Mesothelial cell of epicardium (in vitro differentiated cells): ENCODE data around the gene AUTS2. TPM values are rescaled to one million over a fixed set of nuclear protein-coding genes. Genes with fewer than 3 reads are reported as not detected.
"Not testable (repeated sequence)": the region's sequence is repeated elsewhere in the genome, so short reads cannot be mapped to it uniquely, and the experiment has no call there.

Source experiments
- DNase-seq, 2 experiments: peaks; one replicate each; pipeline ENCODE4 v3.0.0; 2021; ENCODE audit warnings: low spot score in 2 of 2; ENCODE audit not compliant: unreplicated experiment in 2 of 2
- H3K27ac Mint-ChIP-seq: 2 replicates; pipeline ENCODE4 v1.8.0; 2021; ENCODE audit warnings: mixed read lengths
- H3K27me3 Mint-ChIP-seq: 2 replicates; pipeline ENCODE4 v1.8.0; 2021; ENCODE audit warnings: low read depth, mixed read lengths
- H3K36me3 Mint-ChIP-seq: 2 replicates; pipeline ENCODE4 v1.8.0; 2021; ENCODE audit warnings: mixed read lengths
- H3K4me1 Mint-ChIP-seq: 2 replicates; pipeline ENCODE4 v1.8.0; 2021; ENCODE audit warnings: mixed read lengths
- H3K4me3 Mint-ChIP-seq: 2 replicates; pipeline ENCODE4 v1.8.0; 2021; ENCODE audit warnings: mild to moderate bottlenecking, moderate library complexity, mixed read lengths
- H3K9me3 Mint-ChIP-seq: 2 replicates; pipeline ENCODE4 v1.8.0; 2021; ENCODE audit warnings: mixed read lengths
- total RNA-seq: library from RNA; stranded (reverse); gene quantifications from 3 replicates; pipeline ENCODE4 v1.2.1, GENCODE V29; 2021
- TF ChIP-seq, protein P1 (sequence below): fragments of 200-600 bp; sonication (generic); IDR thresholded peaks from one replicate; pipeline ENCODE4 v1.5.0; 2021; ENCODE audit warnings: antibody characterized with exemption; ENCODE audit not compliant: unreplicated experiment

Gene AUTS2
- total RNA-seq, 1 donor from 2014 or later, result 135 TPM

DNA sequence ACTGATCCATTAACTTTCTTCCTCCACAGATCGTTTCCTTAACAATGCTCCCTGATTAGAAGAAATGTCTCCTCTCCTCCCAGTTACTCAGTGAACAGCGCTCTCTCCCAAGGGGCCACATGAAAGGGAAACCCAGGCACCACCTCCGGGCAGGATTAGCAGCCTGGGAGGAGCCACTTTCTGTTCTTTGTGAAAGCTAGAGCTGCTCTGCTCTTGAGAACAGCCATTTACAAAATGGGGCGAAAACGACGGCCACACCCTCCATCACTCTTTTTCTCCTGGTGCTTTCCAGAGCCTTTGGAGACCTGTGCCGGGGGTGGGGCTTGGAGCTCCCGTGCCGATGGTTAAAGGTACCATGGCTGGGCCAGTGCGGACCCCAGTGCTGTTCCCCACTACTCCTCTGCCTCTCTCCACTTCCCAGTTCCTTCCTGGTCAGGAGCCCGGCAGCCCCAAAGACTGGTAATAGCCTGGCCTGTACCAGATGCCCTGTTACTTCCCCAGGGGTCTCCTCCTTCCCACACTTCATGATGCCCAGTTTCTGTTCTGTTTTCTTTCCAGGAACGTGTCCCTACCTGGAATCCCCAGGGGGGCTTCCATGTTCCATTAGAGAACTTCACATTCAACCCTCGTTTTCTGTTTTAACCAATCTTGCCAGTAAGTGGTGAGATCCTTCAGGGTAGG is 1130.7 kb downstream of the AUTS2 start:
- no peaks in the 10 kb centered on the region for H3K27me3 Mint-ChIP-seq

DNA sequence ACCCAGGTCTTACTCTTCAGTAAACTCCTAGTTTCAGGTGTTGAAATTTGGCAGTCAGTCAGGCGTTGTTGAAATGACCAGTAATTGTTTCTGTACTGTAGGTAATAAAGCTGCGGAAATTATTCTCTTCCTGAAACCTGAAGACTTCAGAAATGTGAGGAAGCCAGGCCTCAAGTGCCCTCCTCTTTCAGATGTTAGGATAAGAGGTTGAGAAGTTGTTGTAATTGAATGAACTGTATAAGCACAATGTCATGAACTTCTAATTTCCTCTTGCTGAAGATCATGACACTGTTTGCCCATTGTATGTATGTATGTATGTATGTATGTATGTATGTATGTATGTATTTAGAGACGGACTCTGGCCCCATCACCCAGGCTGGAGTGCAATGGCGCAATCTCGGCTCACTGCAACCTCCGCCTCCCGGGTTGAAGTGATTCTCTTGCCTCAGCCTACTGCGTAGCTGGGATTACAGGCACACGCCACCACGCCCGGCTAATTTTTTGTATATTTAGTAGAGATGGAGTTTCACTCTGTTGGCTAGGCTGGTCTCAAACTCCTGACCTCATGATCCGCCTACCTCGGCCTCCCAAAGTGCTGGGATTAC is 1131.4 kb downstream of the AUTS2 start:
- H3K4me1 Mint-ChIP-seq, result peaks cover 50% of the 10 kb centered on the region
- not testable (repeated sequence) for H3K27me3 Mint-ChIP-seq

More for the DNA sequence above, 1130.7 kb downstream of the AUTS2 start:
- no peak for DNase-seq
- peak overlapping the region; percentile 73 for H3K27ac Mint-ChIP-seq
- peaks cover 10% of the 10 kb centered on the region for H3K36me3 Mint-ChIP-seq
- peaks cover 47% of the 10 kb centered on the region for H3K4me1 Mint-ChIP-seq
- H3K9me3 Mint-ChIP-seq, result peaks cover 9% of the 10 kb centered on the region
- H3K4me3 Mint-ChIP-seq, result no peak overlapping the region
- TF ChIP-seq, protein P1, sequence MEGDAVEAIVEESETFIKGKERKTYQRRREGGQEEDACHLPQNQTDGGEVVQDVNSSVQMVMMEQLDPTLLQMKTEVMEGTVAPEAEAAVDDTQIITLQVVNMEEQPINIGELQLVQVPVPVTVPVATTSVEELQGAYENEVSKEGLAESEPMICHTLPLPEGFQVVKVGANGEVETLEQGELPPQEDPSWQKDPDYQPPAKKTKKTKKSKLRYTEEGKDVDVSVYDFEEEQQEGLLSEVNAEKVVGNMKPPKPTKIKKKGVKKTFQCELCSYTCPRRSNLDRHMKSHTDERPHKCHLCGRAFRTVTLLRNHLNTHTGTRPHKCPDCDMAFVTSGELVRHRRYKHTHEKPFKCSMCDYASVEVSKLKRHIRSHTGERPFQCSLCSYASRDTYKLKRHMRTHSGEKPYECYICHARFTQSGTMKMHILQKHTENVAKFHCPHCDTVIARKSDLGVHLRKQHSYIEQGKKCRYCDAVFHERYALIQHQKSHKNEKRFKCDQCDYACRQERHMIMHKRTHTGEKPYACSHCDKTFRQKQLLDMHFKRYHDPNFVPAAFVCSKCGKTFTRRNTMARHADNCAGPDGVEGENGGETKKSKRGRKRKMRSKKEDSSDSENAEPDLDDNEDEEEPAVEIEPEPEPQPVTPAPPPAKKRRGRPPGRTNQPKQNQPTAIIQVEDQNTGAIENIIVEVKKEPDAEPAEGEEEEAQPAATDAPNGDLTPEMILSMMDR, result no peak

DNA sequence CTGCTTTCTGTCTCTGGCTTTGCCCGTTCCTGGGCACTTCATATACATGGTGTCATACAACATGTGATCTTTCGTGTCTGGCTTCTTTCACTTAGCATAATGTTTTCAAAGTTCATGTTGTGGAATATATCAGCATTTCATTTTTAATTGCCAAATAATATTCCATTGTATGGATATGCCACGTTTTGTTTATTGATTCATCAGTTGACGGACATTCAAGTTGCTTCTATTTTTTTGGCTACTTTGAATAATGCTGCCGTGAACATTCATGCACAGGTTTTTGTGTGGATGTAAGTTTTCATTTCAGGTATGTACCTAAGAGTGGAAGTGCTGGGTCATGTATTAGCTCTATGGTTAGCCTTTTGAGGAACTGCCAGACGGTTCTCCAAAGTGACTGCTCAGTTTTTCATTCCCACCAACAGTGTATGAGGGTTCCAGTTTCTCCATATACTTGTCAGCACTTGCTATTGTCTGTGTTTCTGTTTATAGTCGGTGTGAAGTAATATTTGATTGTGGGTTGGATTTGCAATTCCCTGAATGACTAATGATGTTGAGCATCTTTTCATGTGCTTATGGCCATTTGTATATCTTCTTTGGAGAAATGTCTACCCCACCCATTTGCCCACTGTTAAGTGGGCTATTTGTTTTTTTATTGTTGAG is 1132.3 kb downstream of the AUTS2 start:
- no peaks in the 10 kb centered on the region for H3K27me3 Mint-ChIP-seq
- TF ChIP-seq, protein P1, result no peak
- H3K9me3 Mint-ChIP-seq, result peaks cover 9% of the 10 kb centered on the region
- peaks cover 45% of the 10 kb centered on the region for H3K4me1 Mint-ChIP-seq
- DNase-seq, result no peak
- peaks cover 12% of the 10 kb centered on the region for H3K36me3 Mint-ChIP-seq
- no peak overlapping the region for H3K27ac Mint-ChIP-seq
- no peak overlapping the region for H3K4me3 Mint-ChIP-seq

More for the DNA sequence above, 1131.4 kb downstream of the AUTS2 start:
- not testable (repeated sequence) for DNase-seq, H3K9me3 Mint-ChIP-seq, H3K4me3 Mint-ChIP-seq
- H3K27ac Mint-ChIP-seq, result peak overlapping the region; percentile 73
- peaks cover 12% of the 10 kb centered on the region for H3K36me3 Mint-ChIP-seq

DNA sequence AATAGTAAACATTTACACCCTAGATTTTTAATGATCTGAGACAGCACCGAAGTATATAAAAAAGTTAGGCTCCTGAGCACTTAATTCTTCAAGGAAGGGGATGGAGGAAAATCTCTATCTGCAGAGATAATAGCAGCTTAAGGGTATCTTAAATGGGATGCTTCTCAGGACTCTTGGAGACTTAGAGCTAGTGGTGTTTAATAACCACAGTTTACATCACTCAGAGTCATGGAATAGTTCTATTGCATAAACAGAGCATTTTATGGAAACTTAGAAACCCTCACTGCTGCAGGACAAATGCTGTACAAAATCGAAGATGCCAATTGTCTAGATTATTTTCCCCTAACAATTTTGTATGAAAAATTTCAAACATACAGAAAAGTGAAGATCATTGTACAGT is 1134.8 kb downstream of the AUTS2 start:
- no peak overlapping the region for H3K27ac Mint-ChIP-seq
- no peak overlapping the region for H3K4me3 Mint-ChIP-seq
- H3K4me1 Mint-ChIP-seq, result peaks cover 47% of the 10 kb centered on the region
- H3K9me3 Mint-ChIP-seq, result peaks cover 9% of the 10 kb centered on the region
- no peak for DNase-seq
- TF ChIP-seq, protein P1, result no peak
- no peaks in the 10 kb centered on the region for H3K27me3 Mint-ChIP-seq
- H3K36me3 Mint-ChIP-seq, result peaks cover 12% of the 10 kb centered on the region

DNA sequence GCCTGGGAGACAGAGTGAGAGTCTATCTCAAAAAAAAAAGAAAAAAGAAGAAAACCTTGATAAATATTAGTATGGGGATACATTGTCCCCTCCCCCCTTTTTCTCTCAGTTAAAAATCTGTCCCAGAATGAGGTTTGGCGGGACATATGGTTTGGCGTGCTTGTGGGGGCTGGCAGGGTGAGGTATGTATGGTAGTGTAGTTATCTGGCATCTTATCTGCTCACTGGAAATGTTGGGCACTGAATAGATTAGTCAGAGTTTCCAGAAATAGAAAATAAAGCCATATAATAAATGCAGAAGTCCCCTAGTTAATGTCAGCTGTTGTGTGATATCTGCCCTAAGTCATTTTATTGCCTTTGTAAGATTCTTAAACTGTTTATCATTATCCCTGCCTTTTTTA is 1136.1 kb downstream of the AUTS2 start:
- no peak for DNase-seq
- peaks cover 9% of the 10 kb centered on the region for H3K9me3 Mint-ChIP-seq
- peaks cover 47% of the 10 kb centered on the region for H3K4me1 Mint-ChIP-seq
- no peaks in the 10 kb centered on the region for H3K27me3 Mint-ChIP-seq
- TF ChIP-seq, protein P1, result no peak
- H3K4me3 Mint-ChIP-seq, result no peak overlapping the region
- peaks cover 12% of the 10 kb centered on the region for H3K36me3 Mint-ChIP-seq
- H3K27ac Mint-ChIP-seq, result no peak overlapping the region

DNA sequence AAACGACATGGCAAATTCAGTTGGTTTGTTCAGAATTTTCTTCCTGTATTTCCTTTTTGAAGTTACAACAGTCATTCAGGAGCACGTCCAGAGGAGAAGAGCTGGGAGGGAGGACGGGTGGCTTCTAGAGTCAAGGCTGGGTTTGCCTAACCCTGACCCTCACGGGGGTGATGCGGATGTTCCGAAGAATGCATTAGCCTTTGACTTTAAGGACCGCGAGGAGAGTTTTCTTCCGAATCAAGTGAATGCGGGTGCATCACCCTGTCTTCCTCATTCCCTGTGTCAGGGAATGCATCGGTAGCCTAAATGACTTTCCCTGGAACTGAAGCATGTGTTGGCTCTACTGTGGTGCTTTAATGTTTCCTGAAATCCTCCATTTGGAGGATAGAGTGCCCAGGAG is 1137.0 kb downstream of the AUTS2 start:
- TF ChIP-seq, protein P1, result no peak
- Mint-ChIP-seq H3K9me3 (peaks cover 7% of the 10 kb centered on the region), H3K36me3 (peaks cover 9% of the 10 kb centered on the region), H3K4me1 (peaks cover 52% of the 10 kb centered on the region), H3K4me3 (no peak overlapping the region), H3K27ac (no peak overlapping the region), H3K27me3 (no peaks in the 10 kb centered on the region)
- DNase-seq, result no peak
